CD14-positive monocyte (primary cell): Measurements from ENCODE around the gene NELL1. TPM values are rescaled to one million over a fixed set of nuclear protein-coding genes. Genes with fewer than 3 reads are reported as not detected.

Experiments used
- DNase-seq, 3 donors: peaks; one replicate each; pipeline ENCODE4 v3.0.0-alpha.2; 2011 to 2022
- H2AFZ ChIP-seq: 2 replicates; pipeline ENCODE4 v1.6.0; 2012; ENCODE audit warnings: mild to moderate bottlenecking, low read depth, low read length, inconsistent platforms; ENCODE audit not compliant: insufficient read depth, poor library complexity, severe bottlenecking
- H3K27ac ChIP-seq, 2 donors: 1 replicate in 1 of 2; 2 replicates in 1 of 2; pipeline ENCODE4 v1.5.1; 2012 to 2013; ENCODE audit warnings: low read length in 2 of 2, control low read depth in 1 of 2, inconsistent platforms in 1 of 2, low read depth in 1 of 2, mild to moderate bottlenecking in 1 of 2
- H3K27me3 ChIP-seq, 2 donors: one replicate each; pipeline versions ENCODE4 v1.6.0 to v1.6.1; 2011 to 2013; ENCODE audit warnings: low read length in 2 of 2; ENCODE audit not compliant: control insufficient read depth in 2 of 2, insufficient read depth in 2 of 2
- H3K36me3 ChIP-seq, 2 donors: replicated peaks in 1 of 2; 1 replicate in 1 of 2; 2 replicates in 1 of 2; pipeline versions ENCODE4 v1.5.1 to v1.6.1; 2012 to 2013; ENCODE audit warnings: low read length in 2 of 2, control low read depth in 1 of 2, inconsistent platforms in 1 of 2, mild to moderate bottlenecking in 1 of 2; ENCODE audit not compliant: insufficient read depth in 2 of 2, control insufficient read depth in 1 of 2
- H3K4me1 ChIP-seq, 2 donors: 1 replicate in 1 of 2; 2 replicates in 1 of 2; pipeline versions ENCODE4 v1.5.1 to v1.6.1; 2012 to 2013; ENCODE audit warnings: low read length in 2 of 2, control low read depth in 1 of 2, inconsistent platforms in 1 of 2, mild to moderate bottlenecking in 1 of 2, moderate library complexity in 1 of 2; ENCODE audit not compliant: insufficient read depth in 2 of 2, control insufficient read depth in 1 of 2
- H3K4me2 ChIP-seq: replicated peaks from 2 replicates; pipeline ENCODE3; 2012; ENCODE audit warnings: low read length, moderate library complexity, mild to moderate bottlenecking; ENCODE audit not compliant: poor library complexity, severe bottlenecking; ENCODE audit errors: extremely low read depth
- H3K4me3 ChIP-seq, 3 experiments: fragments of 200-600 bp in 1 of 3; sonication (generic) in 1 of 3; replicated peaks in 1 of 3; 1 replicate in 2 of 3; 2 replicates in 1 of 3; pipeline ENCODE4 v1.5.1; 2011 to 2013; ENCODE audit warnings: low read length in 3 of 3, mild to moderate bottlenecking in 3 of 3, control low read depth in 2 of 3, low read depth in 2 of 3, inconsistent platforms in 1 of 3, moderate library complexity in 1 of 3
- H3K79me2 ChIP-seq: 2 replicates; pipeline ENCODE4 v1.6.0; 2012; ENCODE audit warnings: mild to moderate bottlenecking, control low read depth, inconsistent platforms, low read length, moderate library complexity; ENCODE audit not compliant: insufficient read depth
- H3K9ac ChIP-seq: 2 replicates; pipeline ENCODE4 v1.6.0; 2017; ENCODE audit warnings: low read length, mild to moderate bottlenecking; ENCODE audit not compliant: insufficient read depth, poor library complexity, severe bottlenecking
- H3K9me3 ChIP-seq, 2 donors: replicated peaks in 1 of 2; 1 replicate in 1 of 2; 2 replicates in 1 of 2; pipeline versions ENCODE4 v1.5.1 to v1.6.1; 2012 to 2013; ENCODE audit warnings: low read length in 2 of 2, control low read depth in 1 of 2; ENCODE audit not compliant: control insufficient read depth in 1 of 2, insufficient read depth in 1 of 2
- H4K20me1 ChIP-seq: 2 replicates; pipeline ENCODE4 v1.6.0; 2012; ENCODE audit warnings: mild to moderate bottlenecking, low read length, control low read depth, moderate library complexity; ENCODE audit not compliant: insufficient read depth
- H3K27ac Mint-ChIP-seq, 7 donors: one replicate each; pipeline ENCODE4 v1.8.0; 2020; ENCODE audit warnings: mild to moderate bottlenecking in 7 of 7, mixed read lengths in 7 of 7, moderate library complexity in 6 of 7, inconsistent platforms in 2 of 7
- H3K27me3 Mint-ChIP-seq, 3 donors: one replicate each; pipeline ENCODE4 v1.8.0; 2021 to 2022; ENCODE audit warnings: low read depth in 3 of 3, mild to moderate bottlenecking in 3 of 3, mixed read lengths in 3 of 3, moderate library complexity in 3 of 3, inconsistent platforms in 1 of 3
- H3K36me3 Mint-ChIP-seq, 2 donors: one replicate each; pipeline ENCODE4 v1.8.0; 2020; ENCODE audit warnings: mixed read lengths in 2 of 2, inconsistent platforms in 1 of 2, mild to moderate bottlenecking in 1 of 2
- H3K4me1 Mint-ChIP-seq: one replicate; pipeline ENCODE4 v1.8.0; 2020; ENCODE audit warnings: mild to moderate bottlenecking, mixed read lengths
- H3K4me3 Mint-ChIP-seq, 2 donors: one replicate each; pipeline ENCODE4 v1.8.0; 2020; ENCODE audit warnings: mild to moderate bottlenecking in 2 of 2, mixed read lengths in 2 of 2, moderate library complexity in 1 of 2
- H3K9me3 Mint-ChIP-seq, 7 donors: one replicate each; pipeline ENCODE4 v1.8.0; 2020 to 2022; ENCODE audit warnings: mixed read lengths in 7 of 7, mild to moderate bottlenecking in 6 of 7, moderate library complexity in 6 of 7, inconsistent platforms in 2 of 7
- CTCF ChIP-seq: fragments of 200-600 bp; IDR thresholded peaks from one replicate; pipeline ENCODE4 v1.8.0; 2022; ENCODE audit warnings: antibody characterized with exemption, mild to moderate bottlenecking
- WGBS: methylation state at CpG from one replicate; pipeline ENCODE4 v1.1.5; 2013; ENCODE audit warnings: missing lambda C conversion rate; ENCODE audit not compliant: insufficient coverage; 5-methylcytosine and 5-hydroxymethylcytosine counted together
- intact Hi-C, 2 donors: fragments of 100-400 bp; cut with micrococcal nuclease; formaldehyde crosslinking; loops; one replicate each; pipeline versions ENCODE4 v1.15.0 to v1.15.1; 2023
- polyA plus RNA-seq, 3 donors: library from polyadenylated mRNA; depleted of rRNA in 1 of 3; unstranded in 2 of 3; stranded (reverse) in 1 of 3; fragments of 300-500 nt in 2 of 3; fragments of >200 nt in 1 of 3; fragmentation: Illumina TruSeq in 2 of 3; gene quantifications; 1 replicate in 2 of 3; 2 replicates in 1 of 3; pipeline ENCODE4 v1.2.3, GENCODE V29; 2012 to 2021

Gene NELL1
- polyA plus RNA-seq, 3 donors, result not detected

DNA sequence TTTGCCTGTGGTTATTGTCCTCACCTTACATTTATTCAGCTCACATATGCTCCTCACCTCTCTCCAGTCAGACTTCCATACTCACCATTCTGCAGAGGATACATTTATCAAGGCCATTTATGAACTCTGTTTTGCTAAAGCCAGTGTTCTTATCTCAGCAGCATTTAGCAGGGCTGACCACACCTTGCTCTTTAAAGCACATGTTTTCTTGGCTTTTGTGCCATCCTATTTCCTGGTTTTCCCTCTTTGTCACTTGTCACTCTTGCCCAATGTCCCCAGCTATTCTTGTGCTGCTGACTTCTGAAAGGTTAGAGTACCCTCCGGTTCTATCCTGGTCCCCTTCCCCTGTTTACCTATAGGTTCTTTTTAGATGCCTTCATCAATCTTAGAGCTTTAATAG is 446.6 kb downstream of the NELL1 start:
- TF ChIP-seq CTCF, result no peak
- Mint-ChIP-seq H3K4me1 (no peaks in the 10 kb centered on the region), H3K9me3 (peaks cover 0 to 7% (median 0%) of the 10 kb centered on the region in 7 donors), H3K4me3 (no peak overlapping the region), H3K36me3 (no peaks in the 10 kb centered on the region), H3K27ac (peak overlapping the region in 1 of 7 donors; percentile 1), H3K27me3 (no peaks in the 10 kb centered on the region)
- no peak overlapping the region for H3K4me2 ChIP-seq
- no peak overlapping the region for H3K4me3 ChIP-seq
- no peaks in the 10 kb centered on the region for H3K4me1 ChIP-seq
- no peaks in the 10 kb centered on the region for H3K79me2 ChIP-seq
- no peak overlapping the region for H2AFZ ChIP-seq
- no peaks in the 10 kb centered on the region for H4K20me1 ChIP-seq
- H3K27me3 ChIP-seq, result no peaks in the 10 kb centered on the region
- WGBS, result no CpG with 5 or more reads among the region's 1 CpG
- H3K36me3 ChIP-seq, result no peaks in the 10 kb centered on the region
- no peaks in the 10 kb centered on the region for H3K9me3 ChIP-seq
- intact Hi-C loops, result no loop called here
- no peak overlapping the region for H3K27ac ChIP-seq
- DNase-seq, result no peak
- no peak overlapping the region for H3K9ac ChIP-seq

- Histone ChIP-seq H3K4me3 (no peak overlapping the region), H3K36me3 (no peaks in the 10 kb centered on the region), H3K9me3 (no peaks in the 10 kb centered on the region), H3K79me2 (no peaks in the 10 kb centered on the region), H3K4me2 (no peak overlapping the region), H2AFZ (no peak overlapping the region), H3K4me1 (no peaks in the 10 kb centered on the region), H3K27me3 (no peaks in the 10 kb centered on the region), H3K9ac (no peak overlapping the region), H3K27ac (no peak overlapping the region), H4K20me1 (no peaks in the 10 kb centered on the region)
- no peak overlapping the region for H3K4me3 Mint-ChIP-seq
- intact Hi-C loops, result no loop called here
- no peaks in the 10 kb centered on the region for H3K4me1 Mint-ChIP-seq
- H3K9me3 Mint-ChIP-seq, result peaks cover 0 to 7% (median 0%) of the 10 kb centered on the region in 7 donors
- TF ChIP-seq CTCF, result no peak
- 75% methylated on average over 2 of the region's 3 CpGs for WGBS
- no peaks in the 10 kb centered on the region for H3K27me3 Mint-ChIP-seq
- no peaks in the 10 kb centered on the region for H3K36me3 Mint-ChIP-seq
- no peak overlapping the region for H3K27ac Mint-ChIP-seq
- DNase-seq, result no peak
These were observed 450.0 kb downstream of the NELL1 start for GRCh38 chr11:21119411-21119810.
